HG03025 (cell line): Measurements from ENCODE around the gene RRM1.
"Not testable (repeated sequence)": the region's sequence is repeated elsewhere in the genome, so short reads cannot be mapped to it uniquely, and the experiment has no call there.

Experiments
- ATAC-seq: cut with Tn5 transposase; IDR thresholded peaks from one replicate; pipeline ENCODE4 v1.9.1; 2021; ENCODE audit warnings: mild to moderate bottlenecking, moderate library complexity; ENCODE audit not compliant: unreplicated experiment, low FRiP score

Gene RRM1

DNA sequence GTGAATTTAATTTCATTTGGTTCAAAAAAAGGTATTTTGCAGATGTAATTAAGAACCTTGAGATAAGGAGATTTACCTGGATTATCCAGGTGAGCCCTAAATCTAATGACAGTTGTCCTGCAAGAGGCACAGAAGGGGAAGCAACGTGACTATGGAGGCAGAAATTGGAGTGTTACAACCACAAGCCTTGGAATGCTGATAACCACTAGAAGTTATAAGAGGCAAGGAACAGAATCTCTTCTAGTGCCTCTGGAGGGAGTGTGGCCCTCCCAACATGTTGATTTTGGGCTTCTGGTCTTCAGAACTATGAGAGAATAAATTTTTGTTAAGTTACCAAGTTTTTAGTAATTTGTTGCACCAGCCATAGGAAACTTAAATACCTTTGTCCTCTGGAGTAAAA is 32.8 kb downstream of the RRM1 start:
- no peak for ATAC-seq

GRCh38 chr11:4130219-4130618 is 35.6 kb downstream of the RRM1 start:
- ATAC-seq = not testable (repeated sequence)

DNA sequence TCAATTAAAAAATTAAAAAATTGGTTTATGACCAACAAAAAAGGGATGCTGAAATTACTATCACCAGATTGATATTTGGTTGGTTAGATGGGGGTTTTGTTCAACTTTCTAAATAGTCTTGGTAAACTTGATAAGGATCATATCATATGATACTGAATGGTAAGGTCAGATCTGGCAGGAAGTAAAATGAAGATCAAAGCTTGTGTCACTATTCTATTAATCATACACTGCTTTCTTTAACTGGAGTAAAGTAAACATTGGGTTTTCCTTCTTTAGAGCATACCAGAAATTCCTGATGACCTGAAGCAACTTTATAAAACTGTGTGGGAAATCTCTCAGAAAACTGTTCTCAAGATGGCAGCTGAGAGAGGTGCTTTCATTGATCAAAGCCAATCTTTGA is 40.2 kb downstream of the RRM1 start:
- no peak for ATAC-seq

DNA sequence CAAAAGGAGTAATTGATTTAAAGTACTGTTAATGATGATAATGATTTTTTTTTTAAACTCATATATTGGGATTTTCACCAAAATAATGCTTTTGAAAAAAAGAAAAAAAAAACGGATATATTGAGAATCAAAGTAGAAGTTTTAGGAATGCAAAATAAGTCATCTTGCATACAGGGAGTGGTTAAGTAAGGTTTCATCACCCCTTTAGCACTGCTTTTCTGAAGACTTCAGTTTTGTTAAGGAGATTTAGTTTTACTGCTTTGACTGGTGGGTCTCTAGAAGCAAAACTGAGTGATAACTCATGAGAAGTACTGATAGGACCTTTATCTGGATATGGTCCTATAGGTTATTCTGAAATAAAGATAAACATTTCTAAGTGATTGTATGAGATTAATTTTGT is 43.9 kb downstream of the RRM1 start:
- no peak for ATAC-seq

DNA sequence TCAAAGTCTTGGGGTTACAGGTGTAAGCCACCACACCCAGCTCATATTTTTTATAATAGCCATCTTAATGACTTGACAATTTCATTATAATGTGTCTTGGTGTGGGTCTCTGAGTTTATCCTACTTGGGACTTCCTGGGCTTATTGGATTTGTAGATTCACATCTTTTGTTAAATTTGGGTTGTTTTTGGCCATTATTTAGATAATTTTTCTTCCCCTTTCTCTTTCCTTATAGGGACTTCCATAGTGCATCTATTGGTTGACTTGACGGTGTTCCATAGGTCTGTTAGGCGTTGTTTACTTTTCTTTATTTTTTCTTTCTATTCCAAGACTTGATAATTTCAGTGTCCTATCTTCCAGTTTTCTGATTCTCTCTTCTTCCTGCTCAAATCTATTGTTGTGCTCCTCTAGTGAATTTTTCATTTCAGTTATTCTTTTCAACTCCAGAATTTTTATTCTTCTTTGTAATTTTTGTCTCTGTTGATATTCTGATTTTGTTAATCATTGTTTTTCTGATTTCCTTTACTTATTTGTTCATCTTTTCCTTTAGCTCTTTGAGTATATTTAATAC is 45.6 kb downstream of the RRM1 start:
- ATAC-seq = no peak

DNA sequence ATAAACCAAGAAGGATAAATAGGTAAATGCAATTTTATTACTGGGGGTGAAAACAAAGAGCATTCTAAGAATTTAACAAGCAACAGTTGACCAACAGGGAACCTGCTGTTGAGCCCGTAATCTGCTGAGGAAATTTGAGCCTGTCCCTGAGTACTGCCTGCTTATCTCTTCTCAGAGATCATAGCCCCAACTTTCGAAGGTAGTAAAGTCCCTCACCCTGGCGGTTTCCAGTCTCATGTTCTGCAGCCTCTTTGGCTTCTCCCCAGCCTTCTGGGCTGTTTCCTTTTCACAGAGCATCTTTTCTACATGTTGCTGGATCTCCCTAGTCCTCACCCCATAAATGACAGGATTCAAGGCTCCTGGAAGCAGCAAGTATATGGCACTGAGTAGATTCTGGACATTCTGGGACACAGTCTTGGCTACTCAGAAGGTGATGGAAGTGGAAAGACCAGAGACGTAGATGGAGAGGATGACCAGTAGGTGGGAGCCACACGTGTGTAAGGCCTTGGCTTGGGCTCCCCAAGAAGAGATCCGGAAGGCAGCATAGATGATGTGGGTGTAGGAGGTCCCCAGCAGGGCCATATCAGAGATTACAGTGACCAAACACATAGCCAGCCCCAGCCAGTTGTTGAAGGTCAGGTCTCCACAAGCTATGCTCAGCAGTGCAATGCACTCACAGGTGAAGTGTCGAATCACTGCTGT is 51.6 kb downstream of the RRM1 start:
- ATAC-seq = no peak

- ATAC-seq = no peak
These were observed 52.1 kb downstream of the RRM1 start for GRCh38 chr11:4146772-4147098.

DNA sequence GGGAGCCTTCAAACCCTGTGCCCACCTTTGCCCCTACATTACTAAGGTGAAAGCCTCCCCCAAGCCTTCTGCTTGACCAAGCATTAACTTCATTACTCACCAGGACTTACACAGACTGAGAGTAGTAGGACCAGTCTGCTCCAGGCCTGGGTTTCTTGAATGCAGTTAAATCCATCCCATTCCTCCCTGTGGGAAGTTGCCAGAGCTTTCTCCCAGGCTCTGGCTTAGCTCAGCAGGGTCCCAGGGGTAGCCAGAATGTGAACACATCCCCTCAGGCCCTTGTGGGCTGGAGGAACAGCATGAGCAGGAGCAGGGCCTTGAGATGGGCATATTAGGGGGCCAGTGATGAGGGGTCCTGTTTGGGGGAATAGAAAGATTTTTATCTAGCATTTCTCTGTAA is 59.9 kb downstream of the RRM1 start:
- no peak for ATAC-seq

DNA sequence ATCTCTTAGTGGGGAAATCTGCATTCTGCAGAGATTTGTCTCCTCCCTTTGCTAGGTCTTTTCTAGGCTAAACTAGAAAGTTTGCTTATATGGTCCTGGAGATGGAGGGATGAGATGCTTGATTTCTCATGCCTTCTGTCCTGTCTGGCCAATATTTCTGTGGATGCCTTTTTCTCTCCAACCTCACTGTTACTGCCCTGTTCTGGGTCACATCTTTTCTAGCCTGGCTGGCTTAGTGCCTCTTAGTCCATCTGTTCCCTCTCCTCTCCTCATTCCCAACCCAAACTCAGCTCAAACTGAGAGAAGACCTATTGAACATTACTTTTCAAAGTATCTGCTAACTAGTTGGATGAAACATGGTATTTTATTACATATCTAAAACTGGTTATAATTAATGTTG is 62.0 kb downstream of the RRM1 start:
- no peak for ATAC-seq

DNA sequence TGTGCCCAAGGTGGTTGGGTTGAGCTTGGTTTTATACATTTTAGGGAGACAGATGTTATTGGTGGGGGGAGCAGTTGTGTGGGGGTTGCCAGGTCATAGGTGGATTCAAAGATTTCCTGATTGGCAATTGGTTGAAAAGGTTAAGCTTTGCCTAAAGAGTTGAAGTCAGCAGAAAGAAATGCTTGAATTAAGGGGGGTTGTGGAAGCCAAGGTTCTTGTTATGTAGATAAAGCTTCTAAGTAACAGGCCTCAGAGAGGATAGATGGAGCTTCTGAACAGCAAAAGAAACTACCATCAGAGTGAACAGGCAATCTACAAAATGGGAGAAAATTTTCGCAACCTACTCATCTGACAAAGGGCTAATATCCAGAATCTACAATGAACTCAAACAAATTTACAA is 64.2 kb downstream of the RRM1 start:
- not testable (repeated sequence) for ATAC-seq

- ATAC-seq = no peak
These were observed 66.7 kb downstream of the RRM1 start for GRCh38 chr11:4161305-4161704.

DNA sequence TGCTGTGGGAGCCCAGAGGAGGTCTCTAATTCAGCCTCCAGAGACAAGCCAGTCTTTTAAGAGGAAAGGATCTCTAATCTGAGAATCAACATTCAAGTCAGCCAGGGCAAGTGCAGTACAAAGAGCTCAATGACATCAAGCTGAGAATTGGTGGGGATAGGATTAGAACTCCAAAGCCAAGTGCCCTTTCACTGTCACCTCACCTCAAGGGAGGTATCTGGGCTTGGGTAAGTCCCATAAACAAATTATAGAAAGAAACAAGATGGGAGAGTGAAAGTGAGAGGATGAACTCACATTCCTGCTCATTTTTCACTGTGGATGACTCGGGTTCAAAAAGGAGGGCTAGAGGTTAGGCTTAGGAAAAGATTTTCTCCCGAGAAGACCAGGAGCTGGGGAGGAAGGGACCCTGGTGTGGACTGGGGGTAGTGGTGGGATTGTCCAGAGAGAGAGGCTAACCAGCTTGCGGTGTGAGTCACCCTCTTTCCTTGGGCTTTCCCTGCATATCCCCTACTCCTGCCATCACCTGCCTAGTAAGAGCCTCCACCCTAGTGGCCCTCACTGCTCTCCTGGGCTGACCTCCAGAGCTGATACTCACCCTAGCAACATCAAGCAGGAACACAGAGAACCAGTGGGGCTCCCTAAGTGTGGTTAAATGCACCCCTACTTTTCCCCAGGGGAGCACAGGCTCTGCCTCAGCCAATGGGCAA is 70.4 kb downstream of the RRM1 start:
- no peak for ATAC-seq

DNA sequence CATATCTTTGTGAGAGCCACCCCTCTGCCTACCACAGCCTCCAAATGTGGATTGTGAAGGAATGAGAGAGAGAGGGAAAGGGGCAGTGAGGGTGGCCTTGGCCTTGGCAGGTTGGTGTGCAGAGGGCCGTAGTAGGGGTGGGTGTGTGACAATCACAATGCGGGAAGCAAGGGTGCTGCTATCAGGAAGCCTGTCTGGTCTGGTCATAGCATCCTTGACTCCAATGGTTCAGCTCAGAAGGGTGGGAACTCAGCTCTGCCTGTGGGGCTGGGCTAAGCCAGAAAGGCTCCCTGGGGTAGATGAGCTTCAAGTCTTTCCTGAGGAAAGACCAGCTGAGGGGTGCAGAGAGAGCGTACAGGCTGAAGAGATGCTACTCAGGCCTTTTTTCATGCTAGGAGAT is 72.7 kb downstream of the RRM1 start:
- no peak for ATAC-seq

DNA sequence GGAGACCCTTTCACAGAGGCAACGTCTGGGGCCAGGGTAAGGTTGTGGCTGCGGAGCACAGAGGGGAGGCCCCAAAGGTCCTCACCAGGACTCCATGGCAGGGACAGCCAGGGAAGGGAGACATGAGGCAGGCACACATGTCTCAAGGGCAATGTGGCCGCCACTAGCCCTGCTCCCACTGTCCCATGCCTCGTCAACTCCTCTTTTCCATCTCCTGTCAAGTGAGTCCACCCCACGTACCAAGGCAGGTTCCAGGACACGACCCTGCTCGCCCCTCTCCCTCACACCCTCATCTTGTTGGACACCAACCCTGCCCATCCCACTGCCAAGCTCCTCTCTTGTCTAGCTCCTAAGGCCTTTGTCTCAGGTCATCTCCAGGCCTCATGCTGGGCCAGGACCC is 73.2 kb downstream of the RRM1 start:
- ATAC-seq = no peak

- ATAC-seq = not testable (repeated sequence)
These were observed 81.2 kb downstream of the RRM1 start for GRCh38 chr11:4175620-4176350.

DNA sequence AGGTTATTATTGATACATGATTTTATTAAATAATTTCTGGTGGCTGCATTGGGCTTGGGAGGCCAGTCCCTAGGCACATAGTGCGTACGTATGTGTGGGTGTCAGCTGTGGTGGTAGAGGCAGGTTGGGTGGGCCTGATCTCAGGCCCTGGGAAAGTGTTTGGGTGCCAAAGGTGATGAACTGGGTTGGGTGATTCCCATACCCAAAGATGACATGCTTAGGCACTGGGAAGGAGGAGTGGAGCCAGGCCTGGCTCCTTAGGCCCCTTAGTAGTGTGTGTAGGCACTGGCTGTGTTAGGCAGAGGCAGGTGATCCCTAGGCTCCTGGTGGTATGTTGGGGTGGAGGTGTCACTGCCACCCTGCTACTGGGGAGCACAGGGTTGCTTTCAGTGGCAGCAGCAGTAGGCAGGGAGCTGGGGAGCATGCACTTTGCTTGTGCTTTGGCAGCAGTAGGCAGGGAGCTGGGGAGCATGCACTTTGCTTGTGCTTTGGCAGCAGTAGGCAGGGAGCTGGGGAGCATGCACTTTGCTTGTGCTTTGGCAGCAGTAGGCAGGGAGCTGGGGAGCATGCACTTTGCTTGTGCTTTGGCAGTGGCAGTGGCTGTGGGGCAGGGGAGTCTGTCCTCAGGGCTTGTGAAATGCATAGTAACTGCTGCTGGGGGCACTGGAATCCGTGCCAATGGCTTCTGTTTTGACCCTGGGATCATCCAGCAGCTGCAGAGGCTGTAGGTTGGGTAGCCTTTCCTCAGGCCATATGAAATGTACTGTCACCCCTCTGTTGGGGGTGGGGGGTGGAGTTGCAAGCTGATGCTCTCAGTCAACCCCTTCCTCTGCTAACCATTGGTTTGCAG is 84.4 kb downstream of the RRM1 start:
- ATAC-seq = no peak

DNA sequence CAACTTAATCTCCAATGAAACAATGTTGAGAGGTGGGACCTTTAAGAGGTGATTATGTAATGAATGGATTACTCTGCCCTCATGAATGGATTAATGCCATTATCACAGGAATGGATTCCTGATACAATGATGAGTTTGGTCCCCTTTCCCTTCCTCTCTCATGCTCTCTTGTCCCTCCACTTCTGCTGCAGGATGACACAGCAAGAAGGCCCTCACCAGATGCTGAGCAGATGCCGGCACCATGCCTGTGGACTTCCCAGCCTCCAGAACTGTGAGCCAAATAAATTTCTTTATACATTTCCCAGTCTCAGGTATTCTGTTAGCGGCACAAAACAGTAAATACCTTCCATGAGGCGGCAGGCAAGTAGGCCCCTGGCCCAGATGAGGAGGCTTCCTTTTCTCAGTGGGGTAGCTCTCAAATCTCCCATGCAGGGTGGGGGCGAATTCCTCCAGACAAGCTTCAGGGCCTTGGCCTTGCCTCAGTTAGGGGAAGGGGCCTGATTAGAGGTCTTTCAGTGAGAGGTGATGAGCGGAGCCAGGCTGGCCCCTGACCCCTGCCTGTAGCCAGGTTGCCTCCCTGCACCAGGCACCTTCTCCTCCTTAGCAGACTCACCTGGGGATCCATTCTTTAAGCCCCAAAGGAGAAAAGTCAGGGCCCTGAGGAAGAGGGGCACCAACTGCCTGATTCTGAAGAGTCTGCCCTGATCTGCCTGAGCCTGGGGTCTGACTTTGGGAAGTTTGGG is 86.0 kb downstream of the RRM1 start:
- no peak for ATAC-seq

DNA sequence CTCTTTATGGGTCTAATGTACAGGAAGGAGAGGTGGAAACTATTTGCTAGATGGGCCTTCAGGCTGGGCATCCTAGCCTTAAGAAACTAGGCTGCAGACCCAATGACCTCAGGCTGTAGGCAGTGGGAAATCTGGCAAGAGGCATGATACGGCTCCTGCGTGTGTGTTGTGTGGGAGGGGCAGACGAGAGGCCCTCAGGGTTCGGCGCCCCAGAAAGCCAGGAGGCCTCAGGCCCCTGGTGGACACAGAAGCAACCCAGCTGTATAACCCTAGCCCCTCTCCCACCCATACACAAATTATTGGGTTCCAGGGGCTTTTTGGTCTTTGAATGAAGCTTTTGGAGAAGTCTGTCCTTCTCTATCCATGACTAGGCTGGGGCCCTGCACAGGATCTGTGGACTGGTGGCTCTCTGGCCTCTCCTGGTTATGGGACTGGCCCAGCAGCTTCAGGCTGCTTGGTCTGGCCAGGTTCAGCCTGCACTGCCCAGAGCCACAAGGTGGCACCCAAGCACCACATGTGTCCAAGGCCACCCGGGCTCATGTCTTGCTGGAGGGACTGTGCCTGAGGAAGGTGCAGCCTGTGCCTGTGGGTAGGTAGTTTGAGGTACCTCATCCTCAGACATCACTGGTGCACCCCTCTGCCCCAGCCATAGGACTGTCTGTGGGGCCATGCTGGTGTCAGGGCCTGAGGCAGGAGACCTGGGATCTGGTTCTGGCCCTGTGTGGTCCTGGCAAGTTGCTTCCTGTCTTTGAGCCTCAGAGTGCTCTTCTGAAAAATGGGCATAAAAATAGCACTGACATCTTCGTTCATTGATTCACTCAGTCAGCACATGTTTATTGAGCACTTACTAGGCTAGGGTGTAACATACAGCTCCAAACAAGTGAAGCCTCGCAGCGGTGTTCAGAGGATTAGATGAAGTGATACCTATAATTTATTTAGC is 87.5 kb downstream of the RRM1 start:
- ATAC-seq = no peak
